ENCODE data around the gene GIT2. TPM values are rescaled to one million over a fixed set of nuclear protein-coding genes. Genes with fewer than 3 reads are reported as not detected.
A peak's percentile ranks its signal among the peaks of the same experiment; 100 is the strongest.

GIT2 gene
- total and polyA plus RNA-seq, 2 of the 13 experiments (the other 11 are each of a cell fraction or from before 2014, with no cell fraction given), result 18.4 to 19.8 TPM

- TF ChIP-seq, protein P1, sequence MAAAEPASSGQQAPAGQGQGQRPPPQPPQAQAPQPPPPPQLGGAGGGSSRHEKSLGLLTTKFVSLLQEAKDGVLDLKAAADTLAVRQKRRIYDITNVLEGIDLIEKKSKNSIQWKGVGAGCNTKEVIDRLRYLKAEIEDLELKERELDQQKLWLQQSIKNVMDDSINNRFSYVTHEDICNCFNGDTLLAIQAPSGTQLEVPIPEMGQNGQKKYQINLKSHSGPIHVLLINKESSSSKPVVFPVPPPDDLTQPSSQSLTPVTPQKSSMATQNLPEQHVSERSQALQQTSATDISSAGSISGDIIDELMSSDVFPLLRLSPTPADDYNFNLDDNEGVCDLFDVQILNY (CRISPR knock-in tag; conservative IDR thresholded peaks at IDR 0.05), result no peak
- TF ChIP-seq PCBP2 (optimal IDR thresholded peaks at IDR 0.05; ENCODE audit: low read depth, low read length, poor library complexity, severe bottlenecking), result no peak
- peak; percentile 11; the same call in 1 of the 2 replicates for TF ChIP-seq ERF (CRISPR knock-in tag; IDR thresholded peaks at IDR 0.05)
- peak; percentile 14; the same call in 1 of the 2 replicates for TF ChIP-seq ZNF33B (CRISPR knock-in tag; IDR thresholded peaks at IDR 0.05)
- TF ChIP-seq KDM1A (CRISPR knock-in tag; IDR thresholded peaks at IDR 0.05), result no peak
- peak; percentile 70 for TF ChIP-seq ZNF407 (CRISPR knock-in tag; IDR thresholded peaks at IDR 0.05; ENCODE audit: not compliant biosample characterization)
- no peak for TF ChIP-seq SMYD3 (CRISPR knock-in tag; IDR thresholded peaks at IDR 0.05)
- no peak for TF ChIP-seq SETDB1 (CRISPR knock-in tag; IDR thresholded peaks at IDR 0.05; ENCODE audit: borderline replicate concordance)
- TF ChIP-seq PRMT3 (CRISPR knock-in tag; IDR thresholded peaks at IDR 0.05; ENCODE audit: borderline replicate concordance, low read depth), result no peak
- no peak; the same call in 1 of the 2 replicates for TF ChIP-seq ZNF709 (CRISPR knock-in tag; IDR thresholded peaks at IDR 0.05)
- 0 out of 2 replicates have a peak, but pooled peaks have one; percentile 8 for TF ChIP-seq ZNF331 (CRISPR knock-in tag; IDR thresholded peaks at IDR 0.05)
- no peak for TF ChIP-seq CBX2 (IDR thresholded peaks at IDR 0.05; ENCODE audit: low read depth, low read length)
- no peak for TF ChIP-seq CBX2 (CRISPR knock-in tag; IDR thresholded peaks at IDR 0.05; ENCODE audit: low read depth)
- TF ChIP-seq ZFYVE20 (CRISPR knock-in tag; IDR thresholded peaks at IDR 0.05; ENCODE audit: borderline replicate concordance, low read depth), result no peak
- TF ChIP-seq HES4 (CRISPR knock-in tag; IDR thresholded peaks at IDR 0.05; ENCODE audit: borderline replicate concordance), result no peak
- no peak for TF ChIP-seq NCOA2 (CRISPR knock-in tag; IDR thresholded peaks at IDR 0.05)
- TF ChIP-seq MAFF (IDR thresholded peaks at IDR 0.05; ENCODE audit: low read depth, low read length), result no peak
- no peak for TF ChIP-seq ZNF83 (CRISPR knock-in tag; IDR thresholded peaks at IDR 0.05; ENCODE audit: borderline replicate concordance)
- no peak for TF ChIP-seq KLF6 (CRISPR knock-in tag; IDR thresholded peaks at IDR 0.05)
- no peak for TF ChIP-seq HNF4A (CRISPR knock-in tag; IDR thresholded peaks at IDR 0.05)
- TF ChIP-seq ZSCAN29 (CRISPR knock-in tag; conservative IDR thresholded peaks at IDR 0.05), result peak; percentile 53; the same call in 1 of the 2 replicates
- no peak for TF ChIP-seq ZNF775 (CRISPR knock-in tag; IDR thresholded peaks at IDR 0.05; ENCODE audit: borderline replicate concordance)
These were observed at the start of gene GIT2 (continued) for GRCh38 chr12:109995686-109996482.

All from HepG2 (cell line).